GM18511 (cell line): ENCODE measurements around the gene TESPA1.

ENCODE experiments used
- ATAC-seq: cut with Tn5 transposase; IDR thresholded peaks from one replicate; pipeline ENCODE4 v1.9.1; 2021; ENCODE audit warnings: mild to moderate bottlenecking, moderate library complexity; ENCODE audit not compliant: unreplicated experiment

Gene TESPA1

GRCh38 chr12:54983536-54984101 lies 943 bp downstream of the TESPA1 start:
- no peak for ATAC-seq

- peak; percentile 25 for ATAC-seq
Measured at GRCh38 chr12:54981796-54982195, 2.8 kb downstream of the TESPA1 start.

GRCh38 chr12:54980341-54980740 lies 4.2 kb downstream of the TESPA1 start:
- no peak for ATAC-seq

GRCh38 chr12:54977857-54978256 lies 6.7 kb downstream of the TESPA1 start:
- ATAC-seq, result no peak

- no peak for ATAC-seq
Measured at GRCh38 chr12:54977155-54977554, 7.4 kb downstream of the TESPA1 start.

- ATAC-seq, result no peak
Measured at GRCh38 chr12:54975875-54976274, 8.7 kb downstream of the TESPA1 start.

GRCh38 chr12:54975272-54975671 lies 9.3 kb downstream of the TESPA1 start:
- ATAC-seq, result no peak

GRCh38 chr12:54974279-54974678 lies 10.3 kb downstream of the TESPA1 start:
- no peak for ATAC-seq

GRCh38 chr12:54973556-54973955 lies 11.0 kb downstream of the TESPA1 start:
- ATAC-seq, result no peak

GRCh38 chr12:54970741-54971140 lies 13.8 kb downstream of the TESPA1 start:
- no peak for ATAC-seq

GRCh38 chr12:54968181-54968730 lies 16.3 kb downstream of the TESPA1 start:
- no peak for ATAC-seq

- no peak for ATAC-seq
Measured at GRCh38 chr12:54967461-54967860, 17.1 kb downstream of the TESPA1 start.

- no peak for ATAC-seq
Measured at GRCh38 chr12:54961190-54961589, 23.4 kb downstream of the TESPA1 start.

GRCh38 chr12:54959291-54960018 lies 25.1 kb downstream of the TESPA1 start:
- ATAC-seq, result peak; percentile 83

GRCh38 chr12:54958048-54958658 lies 26.4 kb downstream of the TESPA1 start:
- ATAC-seq, result peak; percentile 36

GRCh38 chr12:54956818-54957641 lies 27.5 kb downstream of the TESPA1 start:
- ATAC-seq, result no peak

- no peak for ATAC-seq
Measured at GRCh38 chr12:54956322-54956721, 28.2 kb downstream of the TESPA1 start.

GRCh38 chr12:54954801-54955200 lies 29.8 kb downstream of the TESPA1 start:
- ATAC-seq, result no peak

GRCh38 chr12:54954228-54954627 lies 30.3 kb downstream of the TESPA1 start:
- no peak for ATAC-seq

GRCh38 chr12:54950071-54950727 lies 34.4 kb downstream of the TESPA1 start:
- ATAC-seq, result no peak
